COLO668 (cell line): Measurements from ENCODE around the gene TOR3A.
A peak's percentile ranks its signal among the peaks of the same experiment; 100 is the strongest.
"Not testable (repeated sequence)": the region's sequence is repeated elsewhere in the genome, so short reads cannot be mapped to it uniquely, and the experiment has no call there.

Experiments used
- DNase-seq: peaks from one replicate; lab custom pipeline; 2025; ENCODE audit not compliant: unreplicated experiment; lab: John Stamatoyannopoulos, UW

TOR3A gene, protein sequence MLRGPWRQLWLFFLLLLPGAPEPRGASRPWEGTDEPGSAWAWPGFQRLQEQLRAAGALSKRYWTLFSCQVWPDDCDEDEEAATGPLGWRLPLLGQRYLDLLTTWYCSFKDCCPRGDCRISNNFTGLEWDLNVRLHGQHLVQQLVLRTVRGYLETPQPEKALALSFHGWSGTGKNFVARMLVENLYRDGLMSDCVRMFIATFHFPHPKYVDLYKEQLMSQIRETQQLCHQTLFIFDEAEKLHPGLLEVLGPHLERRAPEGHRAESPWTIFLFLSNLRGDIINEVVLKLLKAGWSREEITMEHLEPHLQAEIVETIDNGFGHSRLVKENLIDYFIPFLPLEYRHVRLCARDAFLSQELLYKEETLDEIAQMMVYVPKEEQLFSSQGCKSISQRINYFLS

DNA sequence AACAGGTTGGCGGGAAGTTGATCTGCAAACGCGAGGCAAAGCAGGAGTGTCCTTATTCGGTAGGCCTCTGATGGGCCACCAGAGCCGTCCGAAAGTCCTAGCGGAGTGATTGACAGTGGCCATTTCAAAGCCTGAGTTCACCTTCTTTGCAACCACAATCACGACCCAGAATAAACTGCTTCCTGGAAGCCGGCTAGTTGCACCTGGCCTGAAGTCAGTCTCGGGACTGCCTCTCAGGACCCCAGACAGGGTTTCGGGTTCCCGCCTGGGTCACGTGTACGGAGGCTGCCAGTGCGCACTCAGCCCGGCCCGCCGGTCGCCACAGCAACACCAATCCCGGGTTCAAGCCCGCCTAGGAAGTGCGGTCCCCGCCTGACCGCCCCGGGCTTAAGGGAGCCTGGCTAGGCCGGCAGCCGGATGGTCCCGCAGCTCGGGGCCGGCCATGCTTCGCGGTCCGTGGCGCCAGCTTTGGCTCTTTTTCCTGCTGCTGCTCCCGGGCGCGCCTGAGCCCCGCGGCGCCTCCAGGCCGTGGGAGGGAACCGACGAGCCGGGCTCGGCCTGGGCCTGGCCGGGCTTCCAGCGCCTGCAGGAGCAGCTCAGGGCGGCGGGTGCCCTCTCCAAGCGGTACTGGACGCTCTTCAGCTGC lies at the start of gene TOR3A:
Gene TOR3A, plus strand, starts transcription at position 384 of the 646 bp plus-strand sequence. Its CDS starts 59 bp downstream, at position 443.
- DNase-seq = peak; percentile 96

- DNase-seq = no peak
Measured at GRCh38 chr1:179034720-179035119, 47.1 kb upstream of the TOR3A start.

DNA sequence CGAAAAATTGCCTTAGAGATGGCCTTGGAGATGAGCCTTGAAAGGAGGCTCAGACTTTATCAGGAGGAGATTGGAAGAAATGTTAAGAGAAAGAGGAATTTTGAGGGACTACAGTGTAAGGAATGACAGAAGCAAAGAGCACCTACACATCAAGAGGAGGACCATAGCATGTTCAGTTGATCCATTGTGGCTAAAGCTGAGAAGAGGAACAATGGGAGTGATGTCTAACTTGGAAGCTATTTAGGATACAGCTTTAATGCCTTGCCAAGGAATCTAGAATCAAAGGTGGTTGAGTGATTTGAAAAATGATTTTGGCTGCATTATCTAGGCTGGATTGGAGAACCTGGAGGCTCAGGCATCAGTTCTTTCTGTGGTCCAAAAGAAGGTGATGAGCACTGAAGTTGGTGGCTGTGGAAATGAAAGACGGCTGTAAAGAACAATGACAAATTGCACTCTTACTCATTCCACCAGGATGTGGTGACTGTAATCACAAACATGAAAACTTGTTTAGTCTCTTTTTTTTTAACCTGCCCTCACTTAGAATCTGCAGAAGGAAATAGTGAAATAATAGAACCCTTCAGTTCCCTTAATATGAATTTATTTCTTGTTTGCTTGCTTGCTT lies 44.9 kb upstream of the TOR3A start:
- DNase-seq = no peak

DNA sequence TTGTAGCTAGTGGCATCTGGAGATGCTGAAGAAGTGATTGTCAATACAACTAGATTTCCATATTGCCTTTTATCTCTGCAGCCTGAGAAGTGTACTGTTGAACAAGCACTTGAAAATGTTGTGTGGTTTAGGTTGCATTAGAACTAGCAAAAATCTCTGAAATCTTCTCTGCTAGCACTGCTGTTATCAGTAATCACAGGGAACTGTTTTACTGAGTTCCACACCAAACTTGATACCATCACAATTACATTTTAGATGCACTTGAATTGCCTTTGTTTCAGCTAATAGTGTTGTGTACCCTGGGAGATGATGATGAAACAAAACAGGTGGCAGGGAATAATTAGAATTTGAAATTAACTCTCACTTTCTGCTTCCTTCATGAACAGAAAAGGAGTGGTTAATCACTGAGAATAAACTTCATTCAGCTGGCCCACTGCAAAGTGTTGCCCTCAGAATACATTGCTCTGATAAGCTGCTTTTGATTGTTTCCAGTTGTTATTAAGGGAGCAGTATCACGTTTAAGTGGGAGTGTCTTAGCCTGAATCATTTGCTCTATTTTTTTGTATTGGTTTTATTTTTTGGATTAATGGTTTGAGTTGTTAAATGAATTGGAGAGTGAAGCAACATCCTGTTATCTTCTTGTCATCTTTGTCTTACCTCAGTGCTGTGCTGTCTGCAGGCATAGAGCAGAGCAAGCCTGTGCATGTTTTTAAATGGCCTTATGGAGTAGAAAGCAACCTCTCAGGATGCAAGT lies 43.2 kb upstream of the TOR3A start:
- DNase-seq = no peak

DNA sequence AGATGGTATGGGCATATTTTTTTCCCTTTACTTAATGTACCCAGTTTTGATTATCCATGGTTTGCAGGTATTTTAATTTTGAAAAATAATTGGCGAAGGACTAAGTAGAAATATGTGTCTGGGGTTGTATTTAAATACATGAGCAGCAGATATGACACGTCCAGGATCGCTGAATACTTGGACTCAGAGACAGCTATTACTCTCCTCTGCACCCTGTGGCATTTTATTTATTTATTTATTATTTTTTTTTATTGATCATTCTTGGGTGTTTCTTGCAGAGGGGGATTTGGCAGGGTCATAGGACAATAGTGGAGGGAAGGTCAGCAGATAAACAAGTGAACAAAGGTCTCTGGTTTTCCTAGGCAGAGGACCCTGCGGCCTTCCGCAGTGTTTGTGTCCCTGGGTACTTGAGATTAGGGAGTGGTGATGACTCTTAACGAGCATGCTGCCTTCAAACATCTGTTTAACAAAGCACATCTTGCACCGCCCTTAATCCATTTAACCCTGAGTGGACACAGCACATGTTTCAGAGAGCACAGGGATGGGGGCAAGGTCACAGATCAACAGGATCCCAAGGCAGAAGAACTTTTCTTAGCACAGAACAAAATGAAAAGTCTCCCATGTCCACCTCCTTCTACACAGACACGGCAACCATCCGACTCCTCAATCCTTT lies 42.2 kb upstream of the TOR3A start:
- not testable (repeated sequence) for DNase-seq

GRCh38 chr1:179040175-179040551 lies 41.7 kb upstream of the TOR3A start:
- not testable (repeated sequence) for DNase-seq

DNA sequence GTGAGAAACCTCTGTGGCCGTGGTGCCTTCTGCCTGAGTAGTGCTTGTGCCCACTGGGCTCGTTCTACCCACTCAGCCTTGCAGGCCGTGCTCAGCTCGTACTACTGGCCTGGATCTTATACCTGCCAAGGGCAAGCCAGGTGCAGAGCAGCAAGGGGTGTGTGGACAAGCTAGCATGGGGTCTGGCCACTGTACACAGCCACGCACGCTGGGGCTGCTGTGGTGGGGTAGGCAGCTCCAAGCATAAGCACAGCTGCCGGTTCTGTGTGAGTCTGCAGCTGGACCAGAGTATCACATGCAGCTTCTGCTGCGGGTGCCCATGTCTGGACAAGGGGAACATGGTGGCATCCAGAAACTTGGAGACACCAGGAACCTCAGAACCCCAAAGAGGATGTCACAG lies 39.8 kb upstream of the TOR3A start:
- DNase-seq = no peak

DNA sequence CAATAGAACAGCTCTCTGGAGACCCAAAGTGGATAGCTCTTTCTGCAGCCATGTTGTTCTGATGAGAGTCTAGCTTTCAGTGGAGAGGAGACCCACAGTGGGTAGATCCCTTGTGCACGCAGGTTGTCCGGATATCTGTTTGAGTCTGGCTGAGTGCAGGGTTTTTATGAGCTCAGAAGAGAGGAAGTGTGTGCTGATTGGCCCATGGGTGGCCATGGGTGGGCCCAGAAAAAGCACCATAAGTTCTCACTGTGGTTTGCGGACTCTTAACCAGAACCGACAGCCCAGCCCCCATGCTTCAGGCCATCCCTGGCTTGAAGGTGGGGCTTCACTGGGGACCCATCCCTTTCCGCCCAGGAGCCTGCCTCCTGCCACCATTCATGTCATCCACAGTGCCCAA lies 39.2 kb upstream of the TOR3A start:
- no peak for DNase-seq

GRCh38 chr1:179043266-179043665 lies 38.6 kb upstream of the TOR3A start:
- no peak for DNase-seq

- DNase-seq = no peak
Measured at GRCh38 chr1:179043907-179044306, 38.0 kb upstream of the TOR3A start.

GRCh38 chr1:179046808-179047635 lies 34.8 kb upstream of the TOR3A start:
- DNase-seq = no peak

DNA sequence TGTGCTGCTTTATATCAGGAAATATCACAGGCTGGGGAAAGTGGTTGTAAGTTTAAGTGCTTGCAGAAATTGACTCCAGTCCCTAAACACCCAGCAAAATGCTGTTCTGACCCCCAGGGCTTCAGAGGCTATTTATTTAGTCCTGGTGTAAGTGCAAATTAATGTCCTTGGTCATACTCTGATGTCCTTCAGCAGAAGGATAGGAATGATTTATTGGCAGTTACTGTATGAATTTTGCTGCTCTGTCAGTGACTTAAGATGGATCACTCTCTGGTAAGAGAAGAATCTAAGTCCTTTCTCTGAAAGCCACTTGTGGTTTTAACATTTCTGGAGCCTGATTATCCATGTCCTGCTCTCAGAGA lies 34.3 kb upstream of the TOR3A start:
- DNase-seq = no peak

- DNase-seq = no peak
Measured at GRCh38 chr1:179048339-179049124, 33.3 kb upstream of the TOR3A start.

DNA sequence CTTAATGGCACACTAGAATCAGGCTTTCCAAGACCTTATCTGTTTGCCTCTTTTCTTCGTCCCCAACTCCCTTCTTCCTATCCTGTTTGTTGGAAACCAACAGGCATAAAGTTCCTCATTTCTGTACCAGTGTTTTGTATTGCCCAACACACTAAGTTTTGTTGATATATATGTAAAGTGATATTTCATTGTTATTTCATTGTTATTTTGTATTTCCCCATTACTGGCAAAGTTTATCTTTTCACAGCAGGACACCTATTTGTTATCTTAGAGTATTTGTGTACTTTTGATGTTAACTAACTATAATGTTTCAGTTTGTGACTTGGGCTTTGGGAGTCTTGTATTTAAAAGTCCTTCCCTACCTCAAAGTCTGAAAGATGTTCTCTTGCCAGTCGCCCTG lies 29.1 kb upstream of the TOR3A start:
- no peak for DNase-seq

GRCh38 chr1:179053486-179053885 lies 28.4 kb upstream of the TOR3A start:
- DNase-seq = no peak

GRCh38 chr1:179055937-179056336 lies 25.9 kb upstream of the TOR3A start:
- DNase-seq = no peak

DNA sequence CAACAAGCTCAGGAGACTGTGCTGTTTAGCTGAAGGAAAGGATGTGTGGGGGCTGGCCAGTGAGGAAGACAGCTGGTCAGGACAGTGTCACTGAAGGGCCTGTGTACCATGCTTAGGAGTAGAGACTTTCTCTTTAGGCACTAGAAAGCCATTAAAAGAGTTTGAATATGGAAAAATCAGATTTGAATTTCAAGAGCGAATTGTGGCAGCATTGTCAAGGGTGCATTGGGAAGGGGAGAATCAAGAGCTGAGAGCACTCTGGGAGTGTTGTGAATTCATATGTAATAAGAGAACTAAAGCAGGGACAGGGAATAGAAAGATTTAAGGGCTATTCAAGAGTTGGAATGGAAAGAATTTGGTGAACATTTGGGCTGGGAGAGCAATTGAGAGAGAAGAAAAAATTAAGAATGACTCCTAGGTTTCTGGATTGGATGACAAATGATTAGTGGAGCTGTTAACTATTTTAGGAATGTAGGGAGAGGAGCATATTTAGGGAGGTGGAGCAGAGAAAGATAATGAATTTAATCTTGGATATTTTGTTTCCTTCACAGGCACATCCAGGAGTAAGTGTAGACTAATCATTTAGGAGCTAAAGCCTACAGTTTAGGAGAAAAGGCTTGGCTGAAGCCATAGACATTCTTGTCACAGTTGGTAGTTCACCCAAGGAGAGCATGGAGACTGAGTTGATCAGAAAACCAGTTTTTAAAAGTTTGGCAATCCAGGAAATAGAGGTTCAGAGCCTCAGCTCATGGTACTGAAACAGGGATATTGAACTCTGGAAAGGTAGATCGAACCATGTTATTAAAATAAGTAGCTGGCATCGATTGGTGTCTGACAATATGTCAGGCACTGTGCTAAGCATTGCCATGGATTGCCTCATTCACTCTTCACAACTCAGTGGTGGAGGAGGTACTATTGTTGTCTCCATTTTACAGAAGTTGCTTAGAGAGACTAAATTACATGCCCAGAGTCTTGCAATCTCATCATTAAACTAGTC lies 23.1 kb upstream of the TOR3A start:
- DNase-seq = no peak
